Tibial nerve (tissue), 4 donors: ENCODE measurements around the gene PUS7. TPM values are rescaled to one million over a fixed set of nuclear protein-coding genes. Genes with fewer than 3 reads are reported as not detected.
"Not testable (repeated sequence)": the region's sequence is repeated elsewhere in the genome, so short reads cannot be mapped to it uniquely, and the experiment has no call there.

Source experiments
- DNase-seq, 2 donors: peaks; one replicate each; pipeline ENCODE4 v3.0.0-alpha.2; 2019; ENCODE audit warnings: low spot score in 2 of 2
- H3K27ac ChIP-seq, 4 donors: fragments of 200-600 bp; sonication (generic) in 3 of 4; one replicate each; pipeline ENCODE4 v1.5.1; 2017 to 2019; ENCODE audit warnings: mild to moderate bottlenecking in 1 of 4
- H3K27me3 ChIP-seq, 2 donors: fragments of 200-600 bp; sonication (generic) in 1 of 2; one replicate each; pipeline versions ENCODE4 v1.5.1 to v1.6.0; 2017 to 2019
- H3K36me3 ChIP-seq, 3 donors: fragments of 200-600 bp; sonication (generic); one replicate each; pipeline ENCODE4 v1.5.1; 2018 to 2019
- H3K4me1 ChIP-seq, 4 donors: fragments of 200-600 bp; sonication (generic) in 3 of 4; one replicate each; pipeline ENCODE4 v1.5.1; 2017 to 2019
- H3K4me3 ChIP-seq, 4 donors: fragments of 200-600 bp; sonication (generic) in 3 of 4; one replicate each; pipeline ENCODE4 v1.5.1; 2017 to 2019; ENCODE audit warnings: mild to moderate bottlenecking in 1 of 4, moderate library complexity in 1 of 4
- H3K9me3 ChIP-seq, 4 donors: fragments of 200-600 bp; sonication (generic) in 3 of 4; one replicate each; pipeline ENCODE4 v1.5.1; 2017 to 2019
- CTCF ChIP-seq, 5 experiments: fragments of 200-600 bp in 3 of 5; fragments of 450-650 bp in 2 of 5; sonication (generic) in 3 of 5; IDR thresholded peaks; one replicate each; pipeline ENCODE4 v1.5.1; 2016 to 2019; ENCODE audit warnings: antibody characterized with exemption in 5 of 5, mild to moderate bottlenecking in 3 of 5, moderate library complexity in 2 of 5
- EP300 ChIP-seq, 2 donors: sonication (generic); formaldehyde crosslinking; IDR thresholded peaks; one replicate each; pipeline ENCODE4 v1.6.1; 2017; ENCODE audit warnings: antibody characterized with exemption in 2 of 2, mild to moderate bottlenecking in 1 of 2
- POLR2A ChIP-seq, 2 donors: fragments of 450-650 bp; IDR thresholded peaks; one replicate each; pipeline ENCODE4 v1.6.1; 2017; ENCODE audit warnings: antibody characterized with exemption in 2 of 2, mild to moderate bottlenecking in 2 of 2, moderate library complexity in 2 of 2
- WGBS, 2 donors: methylation state at CpG; one replicate each; pipeline ENCODE4 v1.1.5; 2018; 5-methylcytosine and 5-hydroxymethylcytosine counted together
- total RNA-seq, 4 donors: library from RNA; depleted of rRNA; stranded (reverse); fragments of >200 nt; gene quantifications; one replicate each; pipeline ENCODE4 v1.1.0, GENCODE V29; 2016

The PUS7 gene
- total RNA-seq, 4 donors from 2014 or later = 7.9 to 15.9 (median 15.4) TPM

GRCh38 chr7:105429746-105430612, 92.1 kb downstream of the PUS7 start:
- Histone ChIP-seq H3K36me3 (no peaks in the 10 kb centered on the region), H3K27ac (no peak overlapping the region), H3K9me3 (no peaks in the 10 kb centered on the region), H3K4me1 (peaks cover 0 to 7% (median 2%) of the 10 kb centered on the region in 4 donors), H3K4me3 (no peak overlapping the region), H3K27me3 (no peaks in the 10 kb centered on the region)
- peak in 1 of 2 donors; percentile 51 for DNase-seq
- TF ChIP-seq EP300 (IDR thresholded peaks at IDR 0.05) (no peak), CTCF (IDR thresholded peaks at IDR 0.05) (peak in 4 of 5 experiments; percentile 35 to 53 (median 41)), POLR2A (IDR thresholded peaks at IDR 0.05) (no peak)
- 59 to 68% methylated on average over 4 of the region's 4 CpGs for WGBS, 2 donors

- H3K36me3 ChIP-seq = no peaks in the 10 kb centered on the region
- H3K27ac ChIP-seq = no peak overlapping the region
- no peaks in the 10 kb centered on the region for H3K27me3 ChIP-seq
- no peak for DNase-seq
- no peak for TF ChIP-seq EP300 (IDR thresholded peaks at IDR 0.05)
- no peak for TF ChIP-seq POLR2A (IDR thresholded peaks at IDR 0.05)
- no peak for TF ChIP-seq CTCF (IDR thresholded peaks at IDR 0.05)
- H3K4me3 ChIP-seq = no peak overlapping the region
- H3K4me1 ChIP-seq = peaks cover 0 to 7% (median 2%) of the 10 kb centered on the region in 4 donors
- no peaks in the 10 kb centered on the region for H3K9me3 ChIP-seq
- 82 to 85% methylated on average over 2 of the region's 2 CpGs for WGBS, 2 donors
Observed at GRCh38 chr7:105426606-105427146, 95.4 kb downstream of the PUS7 start.

GRCh38 chr7:105423987-105424386, 98.1 kb downstream of the PUS7 start:
- H3K27ac ChIP-seq = no peak overlapping the region
- no peak for DNase-seq
- no peaks in the 10 kb centered on the region for H3K4me1 ChIP-seq
- H3K4me3 ChIP-seq = no peak overlapping the region
- H3K36me3 ChIP-seq = no peaks in the 10 kb centered on the region
- 89 to 94% methylated on average over 2 of the region's 2 CpGs for WGBS, 2 donors
- no peaks in the 10 kb centered on the region for H3K9me3 ChIP-seq
- no peak for TF ChIP-seq POLR2A (IDR thresholded peaks at IDR 0.05)
- no peak for TF ChIP-seq CTCF (IDR thresholded peaks at IDR 0.05)
- TF ChIP-seq EP300 (IDR thresholded peaks at IDR 0.05) = no peak
- H3K27me3 ChIP-seq = no peaks in the 10 kb centered on the region

GRCh38 chr7:105413887-105414437, 108.1 kb downstream of the PUS7 start:
- no peaks in the 10 kb centered on the region for H3K4me1 ChIP-seq
- H3K27ac ChIP-seq = no peak overlapping the region
- DNase-seq = no peak
- 74 to 80% methylated on average over 8 of the region's 8 CpGs for WGBS, 2 donors
- H3K9me3 ChIP-seq = no peaks in the 10 kb centered on the region
- no peaks in the 10 kb centered on the region for H3K36me3 ChIP-seq
- no peaks in the 10 kb centered on the region for H3K27me3 ChIP-seq
- no peak for TF ChIP-seq POLR2A (IDR thresholded peaks at IDR 0.05)
- TF ChIP-seq EP300 (IDR thresholded peaks at IDR 0.05) = no peak
- TF ChIP-seq CTCF (IDR thresholded peaks at IDR 0.05) = no peak
- H3K4me3 ChIP-seq = no peak overlapping the region

GRCh38 chr7:105410774-105411173, 111.3 kb downstream of the PUS7 start:
- 98% methylated on average over 19 of the region's 36 CpGs; no CpG with 5 or more reads in 1 of the 2 donors for WGBS, 2 donors
- H3K27ac ChIP-seq = not testable (repeated sequence)

GRCh38 chr7:105409775-105410174, 112.3 kb downstream of the PUS7 start:
- H3K4me1 ChIP-seq, H3K27ac ChIP-seq, H3K4me3 ChIP-seq, H3K36me3 ChIP-seq, DNase-seq, H3K27me3 ChIP-seq, H3K9me3 ChIP-seq: not testable (repeated sequence)
- WGBS, 2 donors = 62 to 75% methylated on average over 1 to 3 of the region's 3 CpGs

More at GRCh38 chr7:105410774-105411173, 111.3 kb downstream of the PUS7 start:
- H3K9me3 ChIP-seq, H3K4me3 ChIP-seq, DNase-seq, H3K36me3 ChIP-seq, H3K27me3 ChIP-seq, H3K4me1 ChIP-seq: not testable (repeated sequence)
